GM19239 (cell line): Measurements from ENCODE around the gene RPL10.
A peak's percentile ranks its signal among the peaks of the same experiment; 100 is the strongest.

ENCODE experiments used
- DNase-seq: peaks from one replicate; pipeline ENCODE4 v3.0.0; 2011; ENCODE audit warnings: low spot score; ENCODE audit not compliant: insufficient read length
- FAIRE-seq: peaks from 2 replicates; lab custom pipeline; 2011; peaks lifted over from hg19 to GRCh38; lab: Jason Lieb, UNC

RPL10 gene

GRCh38 chrX:154428176-154429171 lies 30.3 kb downstream of the RPL10 start, which contains the start of gene ATP6AP1:
Gene ATP6AP1 (plus strand): TSS chrX:154428677. CDS start chrX:154428693, 16 bp downstream.
- DNase-seq (peak; percentile 84), FAIRE-seq (peak; percentile 97)

- FAIRE-seq: no peak
Observed at GRCh38 chrX:154429711-154430110, 31.5 kb downstream of the RPL10 start.

GRCh38 chrX:154430479-154430878 lies 32.3 kb downstream of the RPL10 start:
- FAIRE-seq: no peak

More at GRCh38 chrX:154429711-154430110, 31.5 kb downstream of the RPL10 start:
- DNase-seq: no peak

GRCh38 chrX:154430916-154431315 lies 32.7 kb downstream of the RPL10 start:
- no peak for FAIRE-seq
- DNase-seq: no peak

More at GRCh38 chrX:154430479-154430878, 32.3 kb downstream of the RPL10 start:
- DNase-seq: no peak

- DNase-seq: no peak
- FAIRE-seq: no peak
Observed at GRCh38 chrX:154431341-154431740, 33.2 kb downstream of the RPL10 start.

- no peak for FAIRE-seq
- no peak for DNase-seq
Observed at GRCh38 chrX:154432210-154432609, 34.0 kb downstream of the RPL10 start.

- FAIRE-seq: no peak
- no peak for DNase-seq
Observed at GRCh38 chrX:154433605-154434004, 35.4 kb downstream of the RPL10 start.

GRCh38 chrX:154434394-154435168 lies 36.4 kb downstream of the RPL10 start:
- no peak for FAIRE-seq
- no peak for DNase-seq

GRCh38 chrX:154435171-154435733 lies 37.1 kb downstream of the RPL10 start:
- DNase-seq (no peak), FAIRE-seq (no peak)

- FAIRE-seq (peak; percentile 39), DNase-seq (peak; percentile 71)
Observed at GRCh38 chrX:154436374-154436982, 38.3 kb downstream of the RPL10 start.

- peak; percentile 50 for DNase-seq
- FAIRE-seq: peak; percentile 55
Observed at GRCh38 chrX:154436983-154437752, 39.0 kb downstream of the RPL10 start, which contains the start of gene GDI1. Gene GDI1 (plus strand): TSS chrX:154437154. CDS start chrX:154437255, 101 bp downstream.

GRCh38 chrX:154437971-154438893 lies 40.1 kb downstream of the RPL10 start:
- no peak for FAIRE-seq
- DNase-seq: no peak

GRCh38 chrX:154439841-154440240 lies 41.7 kb downstream of the RPL10 start:
- DNase-seq (no peak), FAIRE-seq (no peak)

- DNase-seq: no peak
- FAIRE-seq: no peak
Observed at GRCh38 chrX:154440623-154441357, 42.6 kb downstream of the RPL10 start.

- no peak for DNase-seq
- no peak for FAIRE-seq
Observed at GRCh38 chrX:154441564-154441963, 43.4 kb downstream of the RPL10 start.

GRCh38 chrX:154441984-154442707 lies 44.0 kb downstream of the RPL10 start:
- DNase-seq (no peak), FAIRE-seq (no peak)

GRCh38 chrX:154443479-154443910 lies 45.3 kb downstream of the RPL10 start:
- DNase-seq: no peak
- no peak for FAIRE-seq
